ENCODE results near the gene STX11. TPM values are rescaled to one million over a fixed set of nuclear protein-coding genes. Genes with fewer than 3 reads are reported as not detected.

The STX11 gene
- total RNA-seq, 1 experiment from 2014 or later, result 3.2 TPM

- Histone ChIP-seq H3K4me1 (ENCODE audit: control insufficient read depth, insufficient read depth, low read length) (no peaks in the 10 kb centered on the region), H3K27me3 (ENCODE audit: control insufficient read depth, insufficient read depth, low read length) (no peaks in the 10 kb centered on the region), H3K27ac (ENCODE audit: low read length) (no peak overlapping the region), H3K9me3 (ENCODE audit: control insufficient read depth, insufficient read depth, low read depth, low read length) (no peaks in the 10 kb centered on the region), H3K36me3 (ENCODE audit: control insufficient read depth, insufficient read depth, low read length) (no peaks in the 10 kb centered on the region), H3K4me3 (ENCODE audit: low read depth in 2 of 2, low read length in 2 of 2) (no peak overlapping the region)
- TF ChIP-seq SIN3A (IDR thresholded peaks at IDR 0.05; ENCODE audit: borderline replicate concordance, insufficient read depth, low read depth, low read length) (no peak), CTCF (IDR thresholded peaks at IDR 0.05) (no peak), REST (IDR thresholded peaks at IDR 0.05; ENCODE audit: insufficient read depth in 1 of 2, low read depth in 2 of 2, low read length in 1 of 2) (no peak), TCF7L2 (IDR thresholded peaks at IDR 0.05; ENCODE audit: low read depth, low read length) (no peak), POLR2AphosphoS5 (IDR thresholded peaks at IDR 0.05; ENCODE audit: low read depth, low read length) (no peak)
- ATAC-seq (no peak), DNase-seq (ENCODE audit: low read depth, low spot score) (no peak)
- in situ Hi-C loops (cut with HindIII; ENCODE audit: low pct_unique_long_range_greater_than_20kb, low sequenced_read_pairs), result loop anchor here (25.0 kb wide), 1 partner anchor 364 kb away; no protein-coding TSS in a partner anchor
- intact Hi-C loops (cut with micrococcal nuclease; ENCODE audit: unreplicated experiment), result no loop called here
- BruUV-seq (replicated peaks), result no TSS peak
- CTCF ChIA-PET, result no interaction called here
- POLR2A ChIA-PET, result no interaction called here
These were observed 27.5 kb upstream of the STX11 start for GRCh38 chr6:144122861-144123260.

- ChIA-PET CTCF (no interaction called here), POLR2A (interaction anchor here (0.6 kb wide), 1 partner anchor 162 kb away, joined by 3 read pairs; no protein-coding TSS in a partner anchor)
- no peaks in the 10 kb centered on the region for H3K27me3 ChIP-seq (ENCODE audit: control insufficient read depth, insufficient read depth, low read length)
- no peak for DNase-seq (ENCODE audit: low read depth, low spot score)
- H3K4me1 ChIP-seq (ENCODE audit: control insufficient read depth, insufficient read depth, low read length), result no peaks in the 10 kb centered on the region
- no peaks in the 10 kb centered on the region for H3K9me3 ChIP-seq (ENCODE audit: control insufficient read depth, insufficient read depth, low read depth, low read length)
- intact Hi-C loops (cut with micrococcal nuclease; ENCODE audit: unreplicated experiment), result no loop called here
- no peak for ATAC-seq
- TF ChIP-seq TCF7L2 (IDR thresholded peaks at IDR 0.05; ENCODE audit: low read depth, low read length) (no peak), SIN3A (IDR thresholded peaks at IDR 0.05; ENCODE audit: borderline replicate concordance, insufficient read depth, low read depth, low read length) (no peak), POLR2AphosphoS5 (IDR thresholded peaks at IDR 0.05; ENCODE audit: low read depth, low read length) (no peak), CTCF (IDR thresholded peaks at IDR 0.05) (no peak), REST (IDR thresholded peaks at IDR 0.05; ENCODE audit: insufficient read depth in 1 of 2, low read depth in 2 of 2, low read length in 1 of 2) (no peak)
- H3K4me3 ChIP-seq (ENCODE audit: low read depth in 2 of 2, low read length in 2 of 2), result no peak overlapping the region
- in situ Hi-C loops (cut with HindIII; ENCODE audit: low pct_unique_long_range_greater_than_20kb, low sequenced_read_pairs), result loop anchor here (25.0 kb wide), 1 partner anchor 364 kb away; no protein-coding TSS in a partner anchor
- no peak overlapping the region for H3K27ac ChIP-seq (ENCODE audit: low read length)
- BruUV-seq (replicated peaks), result no TSS peak
- H3K36me3 ChIP-seq (ENCODE audit: control insufficient read depth, insufficient read depth, low read length), result no peaks in the 10 kb centered on the region
These were observed 26.9 kb upstream of the STX11 start for GRCh38 chr6:144123421-144123820.

Data from Panc1 (cell line).